HTERT RPE-1 (cell line): ENCODE measurements around the gene MCM5.
"Not testable (repeated sequence)": the region's sequence is repeated elsewhere in the genome, so short reads cannot be mapped to it uniquely, and the experiment has no call there.

Source experiments
- in situ Hi-C: fragments of 300-500 bp; cut with MboI; formaldehyde crosslinking; loops from 4 replicates; pipeline ENCODE4 v1.14.3; 2020; ENCODE audit warnings: low sequenced_read_pairs

Gene MCM5

DNA sequence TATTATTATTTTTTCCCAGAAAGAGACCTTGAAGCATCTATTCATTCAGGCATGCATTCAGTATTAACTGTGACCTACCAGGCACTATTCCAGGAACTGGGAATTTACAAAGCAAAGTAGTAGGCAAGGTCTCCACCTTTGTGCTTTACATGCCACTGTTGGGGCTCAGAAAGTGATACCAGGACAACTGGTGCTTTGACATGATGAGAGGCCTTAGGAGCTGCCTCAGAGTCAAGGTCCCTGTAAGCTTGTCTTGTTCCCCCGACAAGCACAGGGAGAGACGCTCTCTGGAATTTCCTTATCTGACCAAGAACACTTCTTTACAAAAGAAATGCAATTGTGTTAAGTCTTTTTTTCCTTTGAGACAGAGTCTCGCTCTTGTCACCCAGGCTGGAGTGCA is 21.3 kb upstream of the MCM5 start:
- in situ Hi-C loops: no loop called here

- in situ Hi-C loops: no loop called here
Observed at GRCh38 chr22:35379146-35379993, 20.6 kb upstream of the MCM5 start.

DNA sequence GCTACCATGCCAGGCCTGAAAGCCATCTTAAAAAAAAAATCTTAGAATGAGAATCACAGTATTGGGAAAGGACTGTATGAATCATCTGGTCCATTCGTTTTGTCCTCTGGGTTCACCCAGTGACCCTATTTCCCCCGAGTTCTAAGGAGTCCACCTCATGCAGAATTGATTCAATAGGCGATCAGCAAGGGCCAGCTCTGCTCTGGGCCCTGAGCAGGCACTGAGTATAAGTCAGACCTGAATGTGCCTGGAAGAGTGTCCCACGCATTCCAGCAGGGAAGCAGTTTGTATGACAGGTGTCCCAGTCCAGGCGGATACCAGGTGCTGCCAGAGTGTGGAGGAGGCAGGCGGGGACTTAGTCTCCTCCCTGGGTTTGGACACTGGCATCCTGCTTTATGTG is 19.9 kb upstream of the MCM5 start:
- in situ Hi-C loops: no loop called here

DNA sequence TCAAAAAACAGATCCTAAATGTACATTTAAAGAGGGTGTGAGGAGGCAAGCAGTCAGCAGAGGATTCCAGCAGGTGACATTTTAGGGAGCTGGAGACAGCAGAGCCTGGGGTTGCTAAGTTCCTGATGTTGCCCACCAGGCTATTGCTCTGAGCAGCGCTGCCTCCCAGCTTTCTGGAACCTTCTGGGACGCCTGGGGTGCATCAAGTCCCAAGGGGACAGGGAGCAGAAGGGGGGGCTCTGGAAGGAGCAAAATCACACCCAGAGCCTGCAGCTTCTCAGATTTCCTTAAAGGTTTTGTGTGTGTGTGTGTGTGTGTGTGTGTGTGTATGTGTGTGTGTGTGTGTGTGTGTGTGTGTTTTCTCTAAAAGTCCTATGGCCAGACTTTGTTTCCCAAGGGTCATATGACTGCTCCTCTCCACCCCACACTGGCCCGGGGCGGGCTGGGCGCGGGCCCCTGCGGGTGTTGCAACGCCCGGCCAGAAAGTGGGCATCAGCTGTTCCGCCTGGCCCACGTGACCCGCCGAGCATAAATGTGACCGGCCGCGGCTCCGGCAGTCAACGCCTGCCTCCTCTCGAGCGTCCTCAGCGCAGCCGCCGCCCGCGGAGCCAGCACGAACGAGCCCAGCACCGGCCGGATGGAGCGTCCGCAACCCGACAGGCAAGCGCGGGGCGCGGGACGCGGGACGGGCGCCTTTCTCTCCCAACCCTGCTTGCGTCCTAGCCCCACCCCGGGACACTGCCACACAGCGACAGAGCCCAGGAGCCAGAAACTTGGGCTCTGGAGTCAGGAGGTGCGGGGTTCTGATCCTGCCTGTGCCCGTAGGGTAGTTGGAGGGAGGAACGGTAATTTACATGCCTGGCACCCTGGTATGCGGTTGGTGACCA is 19.2 kb upstream of the MCM5 start, which contains the start of gene HMOX1:
Gene HMOX1 (plus strand): TSS at position 560 of the 887 bp plus-strand sequence. CDS start 78 bp downstream, at position 638.
- in situ Hi-C loops: no loop called here

DNA sequence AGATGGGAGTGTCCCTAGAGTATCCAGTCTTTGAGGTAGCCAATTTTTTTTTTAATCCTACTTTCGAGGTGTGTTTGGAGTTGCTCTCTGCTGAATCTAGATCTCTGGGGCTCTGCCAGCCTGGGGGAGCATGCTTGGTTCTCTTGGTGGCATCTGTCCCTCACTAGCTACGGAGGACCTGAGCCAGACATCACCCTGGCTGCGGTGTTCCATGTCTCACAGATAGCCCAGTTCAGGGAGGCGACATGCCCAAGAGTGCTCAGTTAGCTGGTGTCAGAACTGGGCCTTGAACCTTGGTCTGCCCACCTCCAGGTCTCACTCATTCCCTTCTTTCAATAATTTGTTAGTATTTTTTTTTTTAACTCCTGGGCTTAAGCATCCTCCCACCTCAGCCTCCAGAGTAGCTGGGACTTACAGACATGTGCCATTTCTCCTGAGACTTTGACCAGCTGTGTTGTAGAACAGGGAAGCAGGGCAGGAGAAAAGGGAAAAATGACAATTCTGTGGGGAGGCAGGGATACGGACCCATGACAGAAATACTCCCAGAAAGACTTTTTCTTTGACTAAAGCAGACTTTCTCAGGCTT is 18.4 kb upstream of the MCM5 start:
- in situ Hi-C loops: no loop called here

DNA sequence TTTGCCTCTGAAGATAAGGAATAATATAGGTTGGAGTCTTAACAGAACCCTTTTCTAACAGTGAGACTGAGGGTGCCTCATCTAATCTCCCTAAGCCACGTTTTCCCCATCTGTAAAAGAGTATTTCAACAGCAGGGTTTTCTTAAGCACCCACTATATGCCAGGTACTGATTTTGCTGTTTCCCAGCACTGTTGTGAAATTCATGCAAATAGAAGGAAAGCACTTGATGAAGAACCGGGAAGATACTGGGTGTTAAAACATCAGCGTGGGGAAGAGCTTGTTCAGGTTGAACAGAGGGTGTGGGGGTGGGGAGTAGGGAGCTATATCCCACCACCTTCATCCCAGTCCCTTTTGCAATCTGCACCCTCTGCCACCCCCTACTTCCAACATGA is 16.3 kb upstream of the MCM5 start:
- in situ Hi-C loops: no loop called here

- in situ Hi-C loops: no loop called here
Observed at GRCh38 chr22:35384527-35384926, 15.4 kb upstream of the MCM5 start.

DNA sequence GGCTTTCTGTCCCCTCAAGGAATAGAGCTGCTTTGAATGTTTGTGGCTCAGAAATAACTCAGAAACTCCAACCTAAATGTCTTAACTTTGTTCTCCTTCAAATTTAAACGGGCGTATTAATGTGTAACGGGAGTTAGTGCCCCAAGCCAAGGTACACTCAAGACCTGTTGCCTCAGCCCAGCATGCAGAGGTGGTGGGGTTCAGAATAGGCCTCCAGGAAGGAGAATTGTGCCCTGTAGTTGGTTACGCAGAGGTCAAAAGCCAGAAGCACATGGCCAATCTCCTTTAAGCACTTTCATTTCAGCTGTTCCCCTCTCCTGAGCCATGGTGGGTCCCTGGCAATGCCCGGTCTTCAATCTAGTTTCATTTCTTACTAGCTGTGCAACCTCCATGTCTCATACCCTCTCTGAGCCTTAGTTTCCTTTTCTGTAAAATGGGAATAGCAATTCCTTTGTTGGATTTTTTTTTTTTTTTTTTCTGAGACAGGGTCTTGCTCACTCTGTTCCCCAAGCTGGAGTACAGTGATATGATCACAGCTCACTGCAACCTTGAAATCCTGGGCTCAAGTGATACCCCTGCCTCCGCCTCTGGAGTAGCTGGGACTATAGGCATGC is 14.9 kb upstream of the MCM5 start:
- in situ Hi-C loops: no loop called here

DNA sequence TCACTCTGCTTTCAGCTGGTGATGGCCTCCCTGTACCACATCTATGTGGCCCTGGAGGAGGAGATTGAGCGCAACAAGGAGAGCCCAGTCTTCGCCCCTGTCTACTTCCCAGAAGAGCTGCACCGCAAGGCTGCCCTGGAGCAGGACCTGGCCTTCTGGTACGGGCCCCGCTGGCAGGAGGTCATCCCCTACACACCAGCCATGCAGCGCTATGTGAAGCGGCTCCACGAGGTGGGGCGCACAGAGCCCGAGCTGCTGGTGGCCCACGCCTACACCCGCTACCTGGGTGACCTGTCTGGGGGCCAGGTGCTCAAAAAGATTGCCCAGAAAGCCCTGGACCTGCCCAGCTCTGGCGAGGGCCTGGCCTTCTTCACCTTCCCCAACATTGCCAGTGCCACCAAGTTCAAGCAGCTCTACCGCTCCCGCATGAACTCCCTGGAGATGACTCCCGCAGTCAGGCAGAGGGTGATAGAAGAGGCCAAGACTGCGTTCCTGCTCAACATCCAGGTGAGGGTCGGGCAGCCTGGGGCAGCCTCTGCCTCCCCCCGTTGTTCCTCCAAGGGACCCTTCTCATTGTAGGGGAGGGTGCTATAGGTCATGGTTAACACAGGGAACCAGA is 13.2 kb upstream of the MCM5 start:
- in situ Hi-C loops: no loop called here

DNA sequence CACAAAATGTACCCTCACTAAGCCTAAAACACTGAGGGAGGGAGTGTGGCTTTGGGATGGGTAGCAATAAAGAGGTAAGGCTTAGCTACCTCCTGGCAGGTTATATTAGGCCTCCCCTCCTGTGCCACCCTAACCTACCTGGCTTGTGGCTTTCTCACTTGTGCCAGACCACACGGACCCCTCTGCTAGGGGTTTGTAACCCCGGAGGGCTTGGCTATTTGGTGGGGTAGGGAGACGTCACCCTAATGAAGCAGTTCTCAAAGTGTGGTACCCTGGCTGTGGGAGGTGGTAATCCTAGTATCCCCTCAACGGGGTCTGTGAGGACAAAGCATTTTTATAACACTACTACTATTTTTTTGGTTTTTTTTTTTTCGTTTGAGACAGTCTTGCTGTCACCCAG is 9.0 kb upstream of the MCM5 start:
- in situ Hi-C loops: no loop called here

GRCh38 chr22:35392357-35392756 is 7.6 kb upstream of the MCM5 start:
- in situ Hi-C loops: no loop called here

DNA sequence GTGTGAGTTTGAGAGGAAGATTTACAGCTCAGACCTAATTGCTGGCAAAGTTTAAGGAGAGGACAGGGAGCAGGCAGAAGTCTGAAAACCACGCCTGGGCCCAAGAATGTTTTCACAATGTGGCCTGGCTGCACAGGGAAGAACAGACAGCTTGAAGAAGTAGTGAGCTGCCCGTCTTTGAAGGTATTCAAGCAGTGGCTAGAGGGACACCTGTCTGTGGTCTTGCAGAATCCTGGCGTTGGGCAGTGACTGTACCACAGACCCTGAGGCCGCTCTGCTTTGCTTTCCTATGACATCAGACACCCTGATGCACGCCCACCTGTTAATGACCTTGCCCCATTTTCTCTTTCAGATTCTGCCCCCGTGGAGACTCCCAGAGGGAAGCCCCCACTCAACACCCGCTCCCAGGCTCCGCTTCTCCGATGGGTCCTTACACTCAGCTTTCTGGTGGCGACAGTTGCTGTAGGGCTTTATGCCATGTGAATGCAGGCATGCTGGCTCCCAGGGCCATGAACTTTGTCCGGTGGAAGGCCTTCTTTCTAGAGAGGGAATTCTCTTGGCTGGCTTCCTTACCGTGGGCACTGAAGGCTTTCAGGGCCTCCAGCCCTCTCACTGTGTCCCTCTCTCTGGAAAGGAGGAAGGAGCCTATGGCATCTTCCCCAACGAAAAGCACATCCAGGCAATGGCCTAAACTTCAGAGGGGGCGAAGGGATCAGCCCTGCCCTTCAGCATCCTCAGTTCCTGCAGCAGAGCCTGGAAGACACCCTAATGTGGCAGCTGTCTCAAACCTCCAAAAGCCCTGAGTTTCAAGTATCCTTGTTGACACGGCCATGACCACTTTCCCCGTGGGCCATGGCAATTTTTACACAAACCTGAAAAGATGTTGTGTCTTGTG is 6.6 kb upstream of the MCM5 start:
- in situ Hi-C loops: no loop called here

DNA sequence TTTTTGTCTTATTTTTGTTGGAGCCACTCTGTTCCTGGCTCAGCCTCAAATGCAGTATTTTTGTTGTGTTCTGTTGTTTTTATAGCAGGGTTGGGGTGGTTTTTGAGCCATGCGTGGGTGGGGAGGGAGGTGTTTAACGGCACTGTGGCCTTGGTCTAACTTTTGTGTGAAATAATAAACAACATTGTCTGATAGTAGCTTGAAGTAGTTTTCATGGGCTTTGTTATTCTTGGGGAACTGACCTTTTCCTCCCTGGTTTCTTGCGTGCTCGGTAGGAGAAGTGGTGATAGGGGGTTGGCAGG is 6.0 kb upstream of the MCM5 start:
- in situ Hi-C loops: no loop called here

DNA sequence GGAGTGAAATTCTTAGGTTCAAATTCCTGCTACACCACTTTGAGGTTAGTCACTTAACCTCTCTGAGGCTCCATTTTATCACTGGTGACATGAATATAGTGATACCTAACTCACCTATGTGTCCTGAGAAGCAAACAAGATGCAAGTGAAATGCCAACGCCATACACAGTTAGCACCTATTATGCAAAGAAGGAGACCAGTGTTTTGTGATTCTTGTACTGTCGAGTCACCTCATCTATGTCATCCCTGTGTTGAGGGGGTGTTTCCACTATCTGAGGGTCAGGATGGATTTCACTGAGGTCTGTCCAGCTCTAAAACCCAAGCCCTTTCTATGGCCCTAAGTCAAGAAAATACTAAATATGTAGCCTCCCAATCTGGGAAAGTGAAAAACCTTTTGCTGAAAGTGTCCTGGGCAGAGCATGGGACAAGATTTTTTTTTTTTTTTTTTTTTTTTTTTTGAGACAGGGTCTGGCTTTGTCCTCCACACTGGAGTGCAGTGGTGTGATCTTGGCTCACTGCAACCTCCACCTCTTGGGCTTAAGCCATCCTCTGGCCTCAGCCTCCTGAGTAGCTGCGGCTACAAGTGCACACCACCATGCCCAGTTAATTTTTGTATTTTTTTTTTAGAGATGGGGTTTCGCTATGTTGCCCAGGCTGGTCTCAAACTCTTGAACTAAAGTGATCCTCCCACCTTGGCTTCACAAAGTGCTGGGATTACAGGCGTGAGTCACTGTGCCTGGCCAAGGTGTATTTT is 5.0 kb upstream of the MCM5 start:
- in situ Hi-C loops: no loop called here

DNA sequence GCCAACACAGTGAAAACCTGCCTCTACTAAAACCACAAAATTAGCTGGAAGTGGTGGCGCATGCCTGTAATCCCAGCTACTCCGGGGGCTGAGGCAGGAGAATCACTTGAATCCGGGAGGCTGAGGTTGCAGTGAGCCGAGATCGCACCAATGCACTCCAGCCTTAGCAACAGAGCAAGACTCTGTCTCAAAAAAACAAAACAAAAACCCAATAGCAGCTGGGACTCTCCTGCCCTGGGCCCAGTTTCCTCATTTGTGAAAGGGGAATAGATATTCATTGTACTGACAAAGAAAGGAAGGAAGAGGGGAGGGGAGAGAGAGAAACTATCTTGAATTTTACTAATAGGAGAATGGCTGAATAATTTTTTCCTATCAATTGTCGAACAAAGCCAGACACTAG is 3.3 kb upstream of the MCM5 start:
- in situ Hi-C loops: not testable (repeated sequence)

- in situ Hi-C loops: no loop called here
Observed at GRCh38 chr22:35397095-35397904, 2.6 kb upstream of the MCM5 start.

DNA sequence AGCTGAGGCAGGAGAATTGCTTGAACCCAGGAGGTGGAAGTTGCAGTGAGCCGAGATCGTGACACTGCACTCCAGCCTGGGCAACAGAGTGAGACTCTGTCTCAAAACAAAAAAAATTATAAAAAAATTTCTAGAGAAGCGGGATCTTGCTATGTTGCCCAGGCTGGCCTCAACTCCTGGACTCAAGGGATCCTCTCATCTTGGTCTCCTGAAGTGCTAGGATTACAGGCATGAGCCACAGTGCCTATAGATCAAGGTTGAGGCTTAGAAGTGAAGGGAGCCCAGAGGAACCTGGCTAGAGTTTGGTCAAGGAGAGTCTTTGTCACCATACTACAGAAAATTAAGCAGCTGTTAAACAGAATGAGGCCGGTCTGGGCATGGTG is 1.4 kb upstream of the MCM5 start:
- in situ Hi-C loops: no loop called here

GRCh38 chr22:35399114-35399677 is 744 bp upstream of the MCM5 start:
- in situ Hi-C loops: no loop called here
